Naive thymus-derived CD4-positive, alpha-beta T cell (primary cell): ENCODE measurements around the gene HTATIP2. TPM values are rescaled to one million over a fixed set of nuclear protein-coding genes. Genes with fewer than 3 reads are reported as not detected.
A peak's percentile ranks its signal among the peaks of the same experiment; 100 is the strongest.

ENCODE experiments used
- ATAC-seq: fragments of 150-1000 bp; cut with Tn5 transposase; 2 replicates; pipeline ENCODE4 v1.10.0; 2021; ENCODE audit warnings: mild to moderate bottlenecking, moderate library complexity
- CTCF ChIA-PET: fragments of 350-600 bp; sonication (Branson Sonifier 250); formaldehyde crosslinking; loops from one replicate; lab custom pipeline; 2021; ENCODE audit warnings: antibody characterized with exemption; lab: Charles Lee
- POLR2A ChIA-PET: fragments of 350-600 bp; sonication (Branson Sonifier 250); formaldehyde crosslinking; loops from one replicate; lab custom pipeline; 2021; ENCODE audit warnings: antibody characterized with exemption, inconsistent platforms; lab: Charles Lee
- DNase-seq, 9 donors: peaks; one replicate each; pipeline versions ENCODE4 v3.0.0 to v3.0.0-alpha.2; 2020 to 2022; ENCODE audit warnings: mixed read lengths in 1 of 9
- H3K27ac ChIP-seq: one replicate; pipeline ENCODE4 v1.7.0; 2013; ENCODE audit warnings: mild to moderate bottlenecking, low read depth, low read length, moderate library complexity
- H3K27me3 ChIP-seq, 2 donors: one replicate each; pipeline ENCODE4 v1.7.0; 2013; ENCODE audit warnings: low read length in 2 of 2, mild to moderate bottlenecking in 2 of 2, moderate library complexity in 2 of 2; ENCODE audit not compliant: control insufficient read depth in 2 of 2, insufficient read depth in 2 of 2
- H3K36me3 ChIP-seq, 3 experiments: 1 replicate in 2 of 3; 2 replicates in 1 of 3; pipeline ENCODE4 v1.7.0; 2013; ENCODE audit warnings: low read length in 3 of 3, mild to moderate bottlenecking in 3 of 3, moderate library complexity in 1 of 3; ENCODE audit not compliant: insufficient read depth in 3 of 3, control insufficient read depth in 2 of 3
- H3K4me1 ChIP-seq, 2 donors: one replicate each; pipeline ENCODE4 v1.7.0; 2013; ENCODE audit warnings: low read length in 2 of 2, mild to moderate bottlenecking in 2 of 2, moderate library complexity in 1 of 2; ENCODE audit not compliant: control insufficient read depth in 2 of 2, insufficient read depth in 2 of 2
- H3K4me3 ChIP-seq: 2 replicates; pipeline ENCODE4 v1.7.0; 2013; ENCODE audit warnings: mild to moderate bottlenecking, low read length
- H3K9me3 ChIP-seq, 3 experiments: 1 replicate in 2 of 3; 2 replicates in 1 of 3; pipeline ENCODE4 v1.7.0; 2013; ENCODE audit warnings: low read length in 3 of 3; ENCODE audit not compliant: control insufficient read depth in 2 of 3
- H3K27ac Mint-ChIP-seq, 9 donors: one replicate each; pipeline ENCODE4 v1.8.0; 2020 to 2022; ENCODE audit warnings: mixed read lengths in 9 of 9, mild to moderate bottlenecking in 8 of 9, moderate library complexity in 5 of 9, inconsistent platforms in 2 of 9
- H3K27me3 Mint-ChIP-seq, 5 donors: one replicate each; pipeline ENCODE4 v1.8.0; 2021 to 2022; ENCODE audit warnings: mixed read lengths in 5 of 5, mild to moderate bottlenecking in 1 of 5
- H3K36me3 Mint-ChIP-seq, 5 donors: one replicate each; pipeline ENCODE4 v1.8.0; 2020 to 2022; ENCODE audit warnings: mixed read lengths in 5 of 5, mild to moderate bottlenecking in 3 of 5, inconsistent platforms in 1 of 5
- H3K4me1 Mint-ChIP-seq, 7 donors: one replicate each; pipeline ENCODE4 v1.8.0; 2020 to 2022; ENCODE audit warnings: mixed read lengths in 7 of 7, mild to moderate bottlenecking in 3 of 7, inconsistent platforms in 1 of 7
- H3K4me3 Mint-ChIP-seq, 10 donors: one replicate each; pipeline ENCODE4 v1.8.0; 2020 to 2022; ENCODE audit warnings: mild to moderate bottlenecking in 10 of 10, mixed read lengths in 10 of 10, moderate library complexity in 6 of 10, inconsistent platforms in 2 of 10
- H3K9me3 Mint-ChIP-seq, 11 donors: one replicate each; pipeline ENCODE4 v1.8.0; 2020 to 2022; ENCODE audit warnings: mixed read lengths in 11 of 11, mild to moderate bottlenecking in 4 of 11, inconsistent platforms in 1 of 11, moderate library complexity in 1 of 11
- intact Hi-C, 2 donors: fragments of 100-400 bp; cut with micrococcal nuclease; formaldehyde crosslinking; loops; one replicate each; pipeline ENCODE4 v1.15.1; 2023
- polyA plus RNA-seq, 2 donors: library from polyadenylated mRNA; unstranded; fragments of 300-500 nt; fragmentation: Illumina TruSeq; gene quantifications; one replicate each; pipeline ENCODE4 v1.2.3, GENCODE V29; 2021
- total RNA-seq, 6 experiments: library from RNA in 5 of 6; stranded (reverse) in 5 of 6; gene quantifications; 1 replicate in 5 of 6; 2 replicates in 1 of 6; pipeline ENCODE4 v1.2.3 and lab custom pipeline; 2021 to 2026

The HTATIP2 gene
- total RNA-seq (10 to 100 TPM; 12.0 to 47.1 (median 38.6) TPM), polyA plus RNA-seq (10 to 100 TPM; 55.3 to 70.2 TPM), total RNA-seq (lab: John Stamatoyannopoulos, UW) (14.8 reads per million, percentile 44 among the genes with 10 or more reads in this experiment)

- POLR2A ChIA-PET: interaction anchor here (0.8 to 1.9 kb wide), 6 partner anchors 9 to 206 kb away, joined by 3 to 8 read pairs (median 4); no protein-coding TSS in a partner anchor
- intact Hi-C loops: loop anchor here (1.0 to 10.0 kb wide), 6 partner anchors 24 to 1836 kb away; partner anchors contain the start of genes PRMT3 (in 2 of the 2), E2F8 (in 1 of the 2), NAV2 (in 1 of the 2) and TSG101 (in 1 of the 2)
- DNase-seq: peak; percentile 62 to 78 (median 72)
These were observed at the start of gene HTATIP2 for GRCh38 chr11:20363500-20364340. HTATIP2 (plus strand) TSS chr11:20363714; CDS start chr11:20364238, 524 bp downstream.

GRCh38 chr11:20315800-20316199 is 47.7 kb upstream of the HTATIP2 start:
- no peaks in the 10 kb centered on the region for H3K9me3 ChIP-seq
- intact Hi-C loops: no loop called here
- H3K4me3 Mint-ChIP-seq: no peak overlapping the region
- no peaks in the 10 kb centered on the region for H3K36me3 Mint-ChIP-seq
- H3K36me3 ChIP-seq: no peaks in the 10 kb centered on the region
- ChIA-PET POLR2A (no interaction called here), CTCF (no interaction called here)
- H3K4me1 ChIP-seq: no peaks in the 10 kb centered on the region
- no peak overlapping the region for H3K4me3 ChIP-seq
- DNase-seq (no peak), ATAC-seq (no peak)
- no peak overlapping the region for H3K27ac Mint-ChIP-seq
- no peaks in the 10 kb centered on the region for H3K27me3 ChIP-seq
- no peaks in the 10 kb centered on the region for H3K4me1 Mint-ChIP-seq
- H3K9me3 Mint-ChIP-seq: no peaks in the 10 kb centered on the region
- peaks cover 2 to 13% (median 4%) of the 10 kb centered on the region in 5 donors for H3K27me3 Mint-ChIP-seq
- H3K27ac ChIP-seq: no peak overlapping the region

More at GRCh38 chr11:20363500-20364340, at the start of gene HTATIP2:
- peak within 1 kb of the TSS; percentile 73 for H3K4me3 ChIP-seq
- Mint-ChIP-seq H3K27ac (peak within 1 kb of the TSS; percentile 87 to 97 (median 93)), H3K4me1 (peaks cover 33 to 75% (median 71%) of the 10 kb centered on the region in 7 donors), H3K36me3 (peaks cover 5 to 33% (median 13%) of the 10 kb centered on the region in 5 donors), H3K9me3 (peaks cover 0 to 3% (median 0%) of the 10 kb centered on the region in 11 donors), H3K27me3 (no peaks in the 10 kb centered on the region), H3K4me3 (peak within 1 kb of the TSS; percentile 88 to 96 (median 94))
- peak within 1 kb of the TSS; percentile 77 for H3K27ac ChIP-seq
- no peaks in the 10 kb centered on the region for H3K27me3 ChIP-seq
- ATAC-seq: peak; percentile 92
- no peaks in the 10 kb centered on the region for H3K9me3 ChIP-seq
- peaks cover 27 to 29% of the 10 kb centered on the region in 2 donors for H3K4me1 ChIP-seq
- H3K36me3 ChIP-seq: no peaks in the 10 kb centered on the region
- CTCF ChIA-PET: interaction anchor here (1.5 to 2.2 kb wide), 2 partner anchors 10 to 13 kb away, joined by 4 to 6 read pairs; no protein-coding TSS in a partner anchor

GRCh38 chr11:20321177-20321576 is 42.3 kb upstream of the HTATIP2 start:
- H3K27me3 ChIP-seq: no peaks in the 10 kb centered on the region
- Mint-ChIP-seq H3K27ac (no peak overlapping the region), H3K9me3 (peaks cover 0 to 2% (median 0%) of the 10 kb centered on the region in 11 donors), H3K27me3 (peaks cover 7 to 16% (median 10%) of the 10 kb centered on the region in 5 donors), H3K36me3 (no peaks in the 10 kb centered on the region), H3K4me1 (no peaks in the 10 kb centered on the region), H3K4me3 (no peak overlapping the region)
- ATAC-seq: no peak
- POLR2A ChIA-PET: no interaction called here
- no peaks in the 10 kb centered on the region for H3K4me1 ChIP-seq
- H3K9me3 ChIP-seq: no peaks in the 10 kb centered on the region
- H3K27ac ChIP-seq: no peak overlapping the region
- CTCF ChIA-PET: no interaction called here
- no peaks in the 10 kb centered on the region for H3K36me3 ChIP-seq
- intact Hi-C loops: no loop called here
- DNase-seq: no peak
- H3K4me3 ChIP-seq: no peak overlapping the region

- H3K4me1 ChIP-seq: no peaks in the 10 kb centered on the region
- H3K4me3 ChIP-seq: no peak overlapping the region
- no peaks in the 10 kb centered on the region for H3K36me3 ChIP-seq
- Mint-ChIP-seq H3K36me3 (no peaks in the 10 kb centered on the region), H3K4me1 (no peaks in the 10 kb centered on the region), H3K9me3 (peaks cover 0 to 2% (median 0%) of the 10 kb centered on the region in 11 donors), H3K27ac (no peak overlapping the region), H3K27me3 (peaks cover 13 to 30% (median 18%) of the 10 kb centered on the region in 5 donors), H3K4me3 (no peak overlapping the region)
- peaks cover 0 to 5% of the 10 kb centered on the region in 2 donors for H3K27me3 ChIP-seq
- H3K27ac ChIP-seq: no peak overlapping the region
- intact Hi-C loops: no loop called here
- ChIA-PET CTCF (no interaction called here), POLR2A (no interaction called here)
- H3K9me3 ChIP-seq: no peaks in the 10 kb centered on the region
- DNase-seq: no peak
- ATAC-seq: no peak
These were observed 36.1 kb upstream of the HTATIP2 start for GRCh38 chr11:20327377-20327935.

GRCh38 chr11:20336056-20336455 is 27.5 kb upstream of the HTATIP2 start:
- no peaks in the 10 kb centered on the region for H3K9me3 ChIP-seq
- CTCF ChIA-PET: no interaction called here
- H3K4me1 ChIP-seq: no peaks in the 10 kb centered on the region
- H3K27me3 Mint-ChIP-seq: peaks cover 36 to 66% (median 57%) of the 10 kb centered on the region in 5 donors
- no peaks in the 10 kb centered on the region for H3K4me1 Mint-ChIP-seq
- no peaks in the 10 kb centered on the region for H3K36me3 ChIP-seq
- intact Hi-C loops: no loop called here
- H3K4me3 Mint-ChIP-seq: no peak overlapping the region
- H3K9me3 Mint-ChIP-seq: peaks cover 0 to 2% (median 0%) of the 10 kb centered on the region in 11 donors
- peaks cover 3 to 5% of the 10 kb centered on the region in 2 donors for H3K27me3 ChIP-seq
- POLR2A ChIA-PET: no interaction called here
- DNase-seq (no peak), ATAC-seq (no peak)
- no peak overlapping the region for H3K27ac ChIP-seq
- H3K27ac Mint-ChIP-seq: no peak overlapping the region
- H3K36me3 Mint-ChIP-seq: no peaks in the 10 kb centered on the region
- H3K4me3 ChIP-seq: no peak overlapping the region

- H3K4me3 Mint-ChIP-seq: no peak overlapping the region
- no peak overlapping the region for H3K27ac ChIP-seq
- peaks cover 0 to 4% (median 0%) of the 10 kb centered on the region in 11 donors for H3K9me3 Mint-ChIP-seq
- H3K36me3 ChIP-seq: no peaks in the 10 kb centered on the region
- peaks cover 0 to 4% (median 0%) of the 10 kb centered on the region in 5 donors for H3K36me3 Mint-ChIP-seq
- no peaks in the 10 kb centered on the region for H3K9me3 ChIP-seq
- ChIA-PET POLR2A (no interaction called here), CTCF (no interaction called here)
- no peak overlapping the region for H3K4me3 ChIP-seq
- peaks cover 47 to 75% (median 68%) of the 10 kb centered on the region in 5 donors for H3K27me3 Mint-ChIP-seq
- H3K27ac Mint-ChIP-seq: no peak overlapping the region
- no peaks in the 10 kb centered on the region for H3K4me1 ChIP-seq
- ATAC-seq: no peak
- intact Hi-C loops: loop anchor here in 1 of 2 donors (1.0 kb wide), 1 partner anchor 209 kb away; no protein-coding TSS in a partner anchor
- no peak for DNase-seq
- H3K27me3 ChIP-seq: peaks cover 0 to 5% of the 10 kb centered on the region in 2 donors
- H3K4me1 Mint-ChIP-seq: peaks cover 0 to 9% (median 4%) of the 10 kb centered on the region in 7 donors
These were observed 25.9 kb upstream of the HTATIP2 start for GRCh38 chr11:20337526-20338154.
